Posterior vena cava (tissue), 2 donors: Measurements from ENCODE around the gene ST8SIA4. TPM values are rescaled to one million over a fixed set of nuclear protein-coding genes. Genes with fewer than 3 reads are reported as not detected.

Source experiments
- DNase-seq: peaks from one replicate; pipeline ENCODE4 v3.0.0-alpha.2; 2020; ENCODE audit warnings: low spot score
- intact Hi-C, 2 donors: fragments of 100-400 bp; cut with DNase I; formaldehyde crosslinking; loops; one replicate each; pipeline versions ENCODE4 v1.14.1 to v1.14.2; 2022 to 2023
- long read RNA-seq, 2 donors: library from polyadenylated mRNA; unstranded; transcript quantifications; one replicate each; pipeline ENCODE4 v2.0.0, GENCODE V29; 2020 to 2021
- total RNA-seq, 2 donors: library from RNA; stranded (reverse); fragmentation: NEBNext Ultra II Directional; extraction: Animal tissue kit (Norgen Biotek cat#: 25700); gene quantifications; one replicate each; pipeline ENCODE4 v1.2.1, GENCODE V29; 2021
- donor health status: DM: yes; HTN: yes; CAD: no.
- donor health status: DM: yes; HTN: yes; CAD: no.

Gene ST8SIA4, protein sequence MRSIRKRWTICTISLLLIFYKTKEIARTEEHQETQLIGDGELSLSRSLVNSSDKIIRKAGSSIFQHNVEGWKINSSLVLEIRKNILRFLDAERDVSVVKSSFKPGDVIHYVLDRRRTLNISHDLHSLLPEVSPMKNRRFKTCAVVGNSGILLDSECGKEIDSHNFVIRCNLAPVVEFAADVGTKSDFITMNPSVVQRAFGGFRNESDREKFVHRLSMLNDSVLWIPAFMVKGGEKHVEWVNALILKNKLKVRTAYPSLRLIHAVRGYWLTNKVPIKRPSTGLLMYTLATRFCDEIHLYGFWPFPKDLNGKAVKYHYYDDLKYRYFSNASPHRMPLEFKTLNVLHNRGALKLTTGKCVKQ
- 10 to 100 TPM in 1 of 2 donors, 1 to 10 TPM in 1; 5.6 to 13.6 TPM for total RNA-seq
- long read RNA-seq, donor 1, partial matches to known transcripts, result 0 of 1 reads
- long read RNA-seq, donor 1, other reads (novel, unspliced or antisense), result 1 of 1 reads
- long read RNA-seq, donor 2, result 0 reads

GRCh38 chr5:100903039-100903887 lies at the start of gene ST8SIA4:
TSS of gene ST8SIA4 (minus strand) at chr5:100903282. CDS start at chr5:100902955, 327 bp downstream.
- peak; percentile 93 for DNase-seq
- intact Hi-C loops, result no loop called here

DNA sequence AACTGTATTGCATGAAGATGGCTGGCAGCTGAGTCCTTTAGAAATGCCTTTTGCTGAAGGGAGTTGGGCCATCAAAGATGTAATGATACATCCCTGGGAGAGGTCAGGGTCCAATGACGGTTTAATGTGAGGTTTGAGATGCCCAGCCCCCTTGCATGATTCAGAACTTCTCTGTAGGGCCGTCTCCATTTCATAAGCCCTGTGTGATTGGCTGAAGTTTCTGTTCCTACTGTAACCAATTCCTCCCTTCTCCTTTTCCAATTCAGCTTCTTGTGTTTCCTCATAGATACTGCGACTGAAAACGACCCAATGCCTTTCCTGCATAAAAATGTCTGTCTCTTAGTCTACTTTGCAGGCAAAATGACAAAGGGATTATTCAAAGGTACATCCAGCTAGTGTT lies 47.9 kb upstream of the ST8SIA4 start:
- no peak for DNase-seq
- intact Hi-C loops, result no loop called here

DNA sequence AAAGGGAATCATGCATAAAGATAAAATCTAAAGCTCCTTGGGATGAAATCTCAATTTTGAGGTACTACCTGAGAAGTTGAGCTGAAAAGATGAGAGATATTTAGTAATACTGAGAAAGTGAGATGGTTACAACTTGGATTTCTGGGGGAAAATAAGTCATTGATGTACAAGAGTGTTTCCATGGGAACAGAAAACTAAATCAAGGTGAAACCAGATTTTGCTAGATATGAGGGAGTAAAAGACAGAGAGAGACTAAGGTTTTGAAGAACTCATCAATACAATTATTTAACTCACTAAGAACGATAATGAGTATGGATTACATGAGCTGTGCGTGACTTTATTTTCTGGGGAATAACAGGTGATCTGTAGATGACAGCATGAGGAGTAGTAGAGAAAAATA lies 10.2 kb upstream of the ST8SIA4 start:
- intact Hi-C loops, result no loop called here
- DNase-seq, result no peak

- no peak for DNase-seq
- intact Hi-C loops, result no loop called here
Measured at GRCh38 chr5:100909034-100909433, 6.0 kb upstream of the ST8SIA4 start.

- no peak for DNase-seq
- intact Hi-C loops, result no loop called here
Measured at GRCh38 chr5:100905259-100905914, 2.3 kb upstream of the ST8SIA4 start.

- intact Hi-C loops, result no loop called here
- DNase-seq, result no peak
Measured at GRCh38 chr5:100904259-100904861, 1.3 kb upstream of the ST8SIA4 start.

DNA sequence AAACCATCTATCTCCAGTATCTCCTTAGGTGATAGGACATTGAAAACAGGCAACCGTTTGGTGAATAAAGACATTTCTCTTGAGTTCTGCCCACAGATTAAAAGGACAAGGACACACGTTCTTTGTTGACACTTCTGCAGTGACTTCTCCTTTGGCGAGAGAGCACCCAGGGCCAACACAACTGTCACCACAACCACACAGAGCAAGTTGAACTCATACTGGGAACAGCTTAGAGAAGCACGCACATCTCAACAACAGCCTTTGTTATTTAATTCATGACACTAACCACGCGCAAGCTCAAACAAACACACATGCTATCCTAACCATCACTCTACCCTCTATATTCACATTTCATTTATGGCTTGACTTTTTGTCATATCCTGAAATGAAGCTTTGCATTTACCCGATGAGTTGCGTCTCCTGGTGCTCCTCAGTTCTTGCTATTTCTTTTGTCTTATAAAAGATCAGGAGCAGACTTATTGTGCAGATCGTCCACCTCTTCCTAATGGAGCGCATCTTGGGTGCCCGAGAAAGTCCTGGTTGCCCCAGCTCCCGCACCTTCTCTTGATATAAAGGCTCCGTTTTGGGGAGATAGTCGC lies 543 bp downstream of the ST8SIA4 start:
- intact Hi-C loops, result no loop called here
- no peak for DNase-seq

- DNase-seq, result no peak
- intact Hi-C loops, result no loop called here
Measured at GRCh38 chr5:100901821-100902341, 1.2 kb downstream of the ST8SIA4 start.

GRCh38 chr5:100900796-100901781 lies 2.0 kb downstream of the ST8SIA4 start:
- DNase-seq, result peak; percentile 94
- intact Hi-C loops, result no loop called here

GRCh38 chr5:100900142-100900795 lies 2.8 kb downstream of the ST8SIA4 start:
- peak; percentile 76 for DNase-seq
- intact Hi-C loops, result no loop called here

DNA sequence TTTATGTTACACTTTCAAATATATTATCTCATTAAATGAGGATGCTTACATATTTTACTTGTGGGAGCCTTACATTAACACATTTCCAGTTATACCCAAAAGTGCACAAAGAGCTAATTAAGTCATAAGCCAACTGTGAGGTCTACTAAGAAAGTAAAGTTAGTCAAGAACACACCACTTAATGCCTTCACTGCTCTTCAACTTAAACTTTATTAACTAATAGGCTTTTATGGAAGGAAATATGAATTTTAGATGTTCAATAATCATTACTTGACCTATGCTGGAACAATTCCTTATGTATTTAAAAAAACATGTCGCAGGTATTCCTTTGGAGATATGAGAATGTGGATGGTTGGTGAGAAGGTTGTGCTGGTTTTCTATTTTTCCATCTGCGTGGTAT lies 3.4 kb downstream of the ST8SIA4 start:
- DNase-seq, result no peak
- intact Hi-C loops, result no loop called here

- intact Hi-C loops, result no loop called here
- no peak for DNase-seq
Measured at GRCh38 chr5:100898504-100899346, 4.4 kb downstream of the ST8SIA4 start.

GRCh38 chr5:100896054-100896453 lies 7.0 kb downstream of the ST8SIA4 start:
- intact Hi-C loops, result no loop called here

GRCh38 chr5:100890461-100891008 lies 12.5 kb downstream of the ST8SIA4 start:
- DNase-seq, result no peak
- intact Hi-C loops, result no loop called here

More at GRCh38 chr5:100896054-100896453, 7.0 kb downstream of the ST8SIA4 start:
- DNase-seq, result no peak

DNA sequence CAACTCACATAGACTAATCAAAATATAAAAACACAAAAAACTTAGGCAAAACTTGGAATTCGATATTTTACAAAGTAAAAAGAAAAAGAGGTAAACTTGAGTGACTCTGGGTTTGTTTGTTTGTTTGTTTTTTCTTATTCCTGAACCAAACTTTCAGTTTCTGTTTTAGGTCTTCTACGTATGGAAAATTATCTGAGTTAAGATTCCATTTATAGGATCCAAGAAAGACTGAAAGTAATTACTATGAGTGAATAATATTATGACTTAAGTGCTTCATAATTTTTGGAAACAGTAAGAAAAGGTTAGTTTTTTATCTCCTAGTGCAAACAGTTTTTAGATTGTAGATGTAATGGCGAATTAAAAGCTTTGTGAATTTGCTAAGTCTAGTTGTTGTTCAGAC lies 13.2 kb downstream of the ST8SIA4 start:
- intact Hi-C loops, result no loop called here
- no peak for DNase-seq

DNA sequence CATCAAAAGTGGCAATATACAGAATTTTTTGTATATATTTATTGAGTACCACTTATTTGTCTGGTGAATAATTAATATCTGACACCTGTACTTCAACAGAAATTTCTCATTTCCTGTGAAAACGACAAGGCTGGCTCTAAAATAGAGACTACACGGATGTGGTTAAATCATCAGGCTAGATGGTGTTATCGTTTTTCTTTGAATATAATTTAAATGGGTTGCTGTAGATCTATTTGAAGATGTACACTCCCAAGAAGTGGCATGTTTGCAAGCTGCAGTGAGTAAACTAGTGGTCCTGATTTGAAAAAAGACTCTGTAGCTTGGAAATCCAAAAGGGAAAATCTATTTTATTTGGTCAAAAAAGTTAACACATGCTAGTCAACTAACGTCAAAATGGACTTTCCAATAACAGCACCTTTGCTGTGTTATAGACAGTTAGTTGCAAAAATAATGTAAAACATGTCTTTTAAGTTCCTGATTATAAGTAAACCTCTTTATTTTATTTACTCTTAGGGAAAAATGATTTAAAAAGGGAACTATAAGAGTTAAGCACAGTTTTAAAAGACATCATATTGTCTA lies 13.8 kb downstream of the ST8SIA4 start:
- no peak for DNase-seq
- intact Hi-C loops, result no loop called here
